ENCODE data around the gene GPC3.
"Not testable (repeated sequence)": the region's sequence is repeated elsewhere in the genome, so short reads cannot be mapped to it uniquely, and the experiment has no call there.

Gene GPC3

GRCh38 chrX:133527415-133527814, 458.0 kb downstream of the GPC3 start:
- no peak overlapping the region for H3K27ac ChIP-seq
- no peak for TF ChIP-seq CTCF (conservative IDR thresholded peaks at IDR 0.05)
- TF ChIP-seq ZFX (IDR thresholded peaks at IDR 0.05): no peak

GRCh38 chrX:133526773-133527172, 458.6 kb downstream of the GPC3 start:
- H3K27ac ChIP-seq: not testable (repeated sequence)

- TF ChIP-seq CTCF (conservative IDR thresholded peaks at IDR 0.05): no peak
- H3K27ac ChIP-seq: no peak overlapping the region
Observed at GRCh38 chrX:133523526-133523925, 461.9 kb downstream of the GPC3 start.

- no peak overlapping the region for H3K27ac ChIP-seq
- TF ChIP-seq ZFX (IDR thresholded peaks at IDR 0.05) (no peak), CTCF (conservative IDR thresholded peaks at IDR 0.05) (no peak)
Observed at GRCh38 chrX:133523081-133523487, 462.3 kb downstream of the GPC3 start.

- H3K27ac ChIP-seq: no peak overlapping the region
- no peak for TF ChIP-seq CTCF (conservative IDR thresholded peaks at IDR 0.05)
Observed at GRCh38 chrX:133516686-133517085, 468.7 kb downstream of the GPC3 start.

GRCh38 chrX:133514486-133514885, 470.9 kb downstream of the GPC3 start:
- H3K27ac ChIP-seq: no peak overlapping the region
- TF ChIP-seq ZFX (IDR thresholded peaks at IDR 0.05) (no peak), CTCF (conservative IDR thresholded peaks at IDR 0.05) (no peak)

- TF ChIP-seq ZFX (IDR thresholded peaks at IDR 0.05): no peak
- no peak for TF ChIP-seq CTCF (conservative IDR thresholded peaks at IDR 0.05)
- H3K27ac ChIP-seq: no peak overlapping the region
Observed at GRCh38 chrX:133513123-133513522, 472.3 kb downstream of the GPC3 start.

GRCh38 chrX:133511041-133511440, 474.4 kb downstream of the GPC3 start:
- H3K27ac ChIP-seq: no peak overlapping the region
- TF ChIP-seq ZFX (IDR thresholded peaks at IDR 0.05) (no peak), CTCF (conservative IDR thresholded peaks at IDR 0.05) (no peak)

Measured in C4-2B (cell line).